T-helper 17 cell (primary cell): ENCODE results near the gene C22orf39. TPM values are rescaled to one million over a fixed set of nuclear protein-coding genes. Genes with fewer than 3 reads are reported as not detected.

Experiments
- total RNA-seq, 4 donors: library from RNA in 2 of 4; stranded (reverse) in 2 of 4; gene quantifications; one replicate each; pipeline ENCODE4 v1.2.3 and lab custom pipeline; 2022 to 2026

C22orf39 gene
- total RNA-seq, 2 donors from 2014 or later, result 31.6 to 32.7 TPM

Other genes with a start within 250 kb of the C22orf39 start
- gene CLTCL1, start 156.0 kb downstream of the C22orf39 start, total RNA-seq, result 1 to 10 TPM in 1 of 2 donors, under 1 TPM in 1; 0.16 to 1.0 TPM
- 10 to 100 TPM; 23.1 to 24.9 TPM for gene HIRA, start 16.0 kb downstream of the C22orf39 start, total RNA-seq
- gene MRPL40, start 15.2 kb downstream of the C22orf39 start, total RNA-seq, result 10 to 100 TPM; 10.2 to 11.1 TPM
- gene UFD1, start 31.5 kb upstream of the C22orf39 start, total RNA-seq, result 10 to 100 TPM; 76.3 to 79.2 TPM
- under 1 TPM; 0.32 to 0.37 TPM for gene CDC45, start 32.2 kb upstream of the C22orf39 start, total RNA-seq
- 10 to 100 TPM in 1 of 2 donors, under 1 TPM in 1; 0.87 to 20.0 TPM for gene CLDN5, start 76.7 kb upstream of the C22orf39 start, total RNA-seq